SK-MEL-5 (cell line): ENCODE results near the gene CACNB2. TPM values are rescaled to one million over a fixed set of nuclear protein-coding genes. Genes with fewer than 3 reads are reported as not detected.
"Not testable (repeated sequence)": the region's sequence is repeated elsewhere in the genome, so short reads cannot be mapped to it uniquely, and the experiment has no call there.

Experiments
- DNase-seq: peaks from one replicate; pipeline ENCODE4 v3.0.0-alpha.2; 2016; ENCODE audit warnings: low read depth, low spot score
- in situ Hi-C: cut with HindIII; loops from 2 replicates; pipeline ENCODE4 v1.10.0; 2016; ENCODE audit warnings: low sequenced_read_pairs, high pct_unique_total_duplicates, low pct_unique_long_range_greater_than_20kb
- total RNA-seq: library from RNA; depleted of rRNA; stranded (reverse); fragments of >200 nt; shearing (Covaris generic); gene quantifications from 2 replicates; pipeline ENCODE4 v1.2.3, GENCODE V29; 2014

Gene CACNB2
- total RNA-seq, 1 experiment from 2014 or later: not detected

DNA sequence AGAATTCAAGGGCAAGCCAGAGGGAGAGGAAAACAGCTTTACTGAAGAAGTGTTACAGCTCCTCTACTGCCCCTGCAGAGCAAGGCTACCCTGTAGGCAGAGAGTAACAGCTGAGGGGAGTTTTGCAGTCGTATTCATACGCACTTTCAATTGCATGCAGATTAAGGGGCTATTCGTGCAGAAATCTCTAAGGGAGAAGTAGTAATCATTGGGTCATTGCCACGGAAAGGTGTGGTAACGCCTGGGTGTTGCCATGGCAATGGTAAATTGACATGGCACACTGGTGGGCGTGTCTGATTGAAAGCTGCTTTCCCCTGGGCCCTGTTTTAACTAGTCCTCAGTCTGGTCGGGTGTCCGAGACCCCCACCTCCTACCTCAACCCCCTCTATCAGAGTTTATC, 284.0 kb downstream of the CACNB2 start:
- DNase-seq: no peak
- in situ Hi-C loops: no loop called here

DNA sequence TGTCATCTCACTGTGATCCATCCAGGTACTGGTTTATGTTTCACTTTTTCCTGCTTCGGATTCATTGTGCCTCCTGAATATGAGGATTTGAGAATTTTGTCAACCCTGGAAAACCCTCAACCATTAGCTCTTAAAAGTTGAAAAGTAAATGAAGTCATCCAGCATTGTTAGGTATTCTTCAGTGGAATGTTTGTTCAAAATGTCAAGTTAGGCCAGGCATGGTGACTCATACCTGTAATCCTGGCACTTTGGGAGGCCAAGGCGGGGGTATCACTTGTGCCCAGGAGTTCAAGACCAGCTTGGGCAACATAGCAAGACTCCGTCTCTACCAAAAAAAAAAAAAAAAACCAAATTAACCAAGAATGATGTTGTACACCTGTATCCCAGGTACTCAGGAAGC, 289.1 kb downstream of the CACNB2 start:
- DNase-seq: no peak
- in situ Hi-C loops: no loop called here

DNA sequence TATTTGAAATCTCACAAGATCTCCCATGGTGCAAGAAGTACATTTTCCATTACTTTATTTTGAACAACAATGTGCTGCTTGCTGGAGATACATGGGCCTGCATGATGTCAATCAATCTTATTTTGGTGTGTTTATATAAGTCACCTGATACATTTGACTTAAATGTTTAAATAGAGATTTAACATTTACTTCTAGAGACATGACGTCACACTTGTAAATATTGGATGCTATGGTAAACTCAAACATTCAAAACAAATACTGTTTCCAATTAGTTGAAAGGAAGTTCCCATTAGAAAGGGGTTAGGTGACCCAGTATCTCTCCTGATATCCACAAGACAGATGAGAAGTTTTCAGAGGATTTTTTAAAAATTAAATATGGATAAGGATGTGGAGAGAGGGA, 296.7 kb downstream of the CACNB2 start:
- no peak for DNase-seq

DNA sequence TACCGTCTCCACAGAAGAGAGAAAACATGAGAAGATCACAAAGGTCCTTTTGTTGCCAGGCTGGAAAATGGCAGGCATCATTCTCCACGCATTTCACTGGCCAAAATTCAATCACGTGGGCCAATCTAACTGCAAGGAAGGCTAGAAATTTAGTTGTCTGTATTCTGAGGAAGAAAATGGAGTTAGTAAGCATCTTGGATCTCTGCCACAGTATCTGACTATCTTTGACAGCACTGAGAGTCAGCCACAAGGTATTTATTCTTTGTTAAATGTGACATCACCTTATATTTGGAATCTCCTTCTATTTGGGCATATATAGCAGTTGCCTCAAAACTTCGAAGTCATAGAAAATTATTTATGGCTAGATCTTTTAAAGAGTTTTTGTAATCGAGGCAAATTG, 297.3 kb downstream of the CACNB2 start:
- DNase-seq: peak; percentile 25
- in situ Hi-C loops: no loop called here

More for the DNA sequence above, 296.7 kb downstream of the CACNB2 start:
- in situ Hi-C loops: no loop called here

DNA sequence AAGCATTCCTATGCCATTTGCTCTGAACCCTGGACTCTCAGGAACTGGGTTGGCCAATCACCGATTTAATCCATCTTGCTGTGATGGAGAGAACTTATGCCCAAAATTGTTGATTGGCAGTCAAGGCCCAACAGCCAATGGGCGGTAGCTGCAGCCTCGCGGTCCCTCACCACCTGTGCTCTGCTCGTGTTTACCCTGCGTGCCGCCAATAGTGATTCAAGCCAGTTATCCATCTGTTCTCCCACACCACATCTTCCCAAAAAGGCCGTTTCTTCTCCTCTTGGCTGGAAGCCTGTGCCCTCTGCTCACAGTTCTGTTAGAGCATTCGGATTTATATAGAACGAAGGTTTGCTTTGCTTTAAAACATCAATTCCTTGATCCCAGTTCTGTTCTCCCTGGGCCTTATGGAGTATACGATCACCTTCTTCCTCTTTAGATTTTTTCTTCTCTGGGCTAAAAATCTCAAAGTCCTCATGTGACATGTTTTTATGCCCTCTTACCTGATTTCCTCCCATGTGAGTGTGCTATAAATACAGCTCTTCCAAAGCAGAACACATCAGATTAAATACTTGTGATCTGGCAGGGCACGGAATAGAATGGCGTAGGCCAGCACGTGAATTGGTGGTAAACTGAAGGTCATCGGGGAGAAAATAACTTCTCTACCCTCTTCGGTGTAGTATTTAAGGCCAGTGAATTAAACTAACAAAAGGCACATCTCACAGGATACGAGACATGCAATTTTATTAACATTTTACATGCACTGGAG, 298.3 kb downstream of the CACNB2 start:
- in situ Hi-C loops: no loop called here
- DNase-seq: no peak

DNA sequence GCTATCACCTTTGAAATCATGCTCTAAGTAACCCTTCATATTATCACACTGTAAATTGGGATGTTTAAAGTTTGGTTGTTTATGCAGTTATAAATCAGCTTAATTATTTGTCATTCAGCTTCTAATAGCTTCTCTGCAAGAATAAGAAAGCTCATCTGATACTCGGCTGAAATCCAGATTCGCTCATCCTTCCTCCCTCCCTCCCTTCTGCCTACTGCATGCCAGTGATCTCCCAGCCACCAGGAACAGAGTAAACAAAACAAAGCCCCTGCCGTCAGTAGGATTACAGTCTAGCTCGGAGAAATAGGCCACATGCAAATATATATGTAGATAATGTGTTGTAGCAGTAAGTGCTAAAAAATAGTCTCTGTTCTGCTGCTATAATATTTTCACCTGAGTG, 299.4 kb downstream of the CACNB2 start:
- in situ Hi-C loops: no loop called here
- no peak for DNase-seq

DNA sequence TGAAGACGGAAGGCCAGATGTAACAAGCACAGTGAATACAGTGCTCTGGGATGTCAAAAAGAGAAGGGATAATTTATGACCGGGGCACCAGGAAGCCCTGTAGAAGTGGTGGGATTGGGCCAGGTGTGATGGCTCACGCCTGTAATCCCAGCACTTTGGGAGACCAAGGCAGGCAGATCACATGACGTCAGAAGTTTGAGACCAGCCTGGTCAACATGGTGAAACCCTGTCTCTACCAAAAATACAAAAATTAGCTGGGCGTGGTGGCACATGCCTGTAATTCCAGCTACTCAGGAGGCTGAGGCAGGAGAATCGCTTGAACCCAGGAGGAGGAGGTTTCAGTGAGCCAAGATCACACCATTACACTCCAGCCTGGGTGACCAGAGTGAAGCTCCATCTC, 305.4 kb downstream of the CACNB2 start:
- in situ Hi-C loops, DNase-seq: not testable (repeated sequence)

GRCh38 chr10:18446205-18446604, 306.0 kb downstream of the CACNB2 start:
- in situ Hi-C loops: no loop called here
- no peak for DNase-seq

- no peak for DNase-seq
- in situ Hi-C loops: no loop called here
Observed at GRCh38 chr10:18449611-18450026, 309.4 kb downstream of the CACNB2 start.

- in situ Hi-C loops: no loop called here
- DNase-seq: no peak
Observed at GRCh38 chr10:18450298-18450697, 310.1 kb downstream of the CACNB2 start.

GRCh38 chr10:18455086-18455884, 315.1 kb downstream of the CACNB2 start:
- DNase-seq: no peak
- in situ Hi-C loops: no loop called here

DNA sequence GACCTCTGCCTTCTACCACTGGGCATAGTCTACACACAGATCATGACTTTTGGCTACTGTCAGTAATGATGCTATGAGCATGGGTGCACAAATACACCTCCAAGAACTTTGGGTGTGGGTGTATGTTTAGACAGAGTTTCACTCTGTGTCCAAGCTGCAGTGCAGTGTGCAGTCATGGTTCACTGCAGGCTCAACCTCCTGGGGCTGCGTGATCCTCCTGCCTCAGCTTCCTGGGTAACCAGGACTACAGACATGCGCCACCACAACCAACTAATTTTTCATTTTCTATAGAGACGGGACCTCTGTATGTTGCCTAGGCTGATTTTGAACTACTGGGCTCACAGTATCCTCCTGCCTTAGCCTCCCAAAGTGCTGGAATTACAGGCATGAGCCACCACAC, 316.8 kb downstream of the CACNB2 start:
- in situ Hi-C loops: no loop called here
- DNase-seq: no peak

GRCh38 chr10:18460032-18460431, 319.8 kb downstream of the CACNB2 start:
- in situ Hi-C loops: no loop called here
- DNase-seq: no peak

- no peak for DNase-seq
- in situ Hi-C loops: no loop called here
Observed at GRCh38 chr10:18463673-18464211, 323.5 kb downstream of the CACNB2 start.

- no peak for DNase-seq
- in situ Hi-C loops: no loop called here
Observed at GRCh38 chr10:18469125-18469524, 328.9 kb downstream of the CACNB2 start.

DNA sequence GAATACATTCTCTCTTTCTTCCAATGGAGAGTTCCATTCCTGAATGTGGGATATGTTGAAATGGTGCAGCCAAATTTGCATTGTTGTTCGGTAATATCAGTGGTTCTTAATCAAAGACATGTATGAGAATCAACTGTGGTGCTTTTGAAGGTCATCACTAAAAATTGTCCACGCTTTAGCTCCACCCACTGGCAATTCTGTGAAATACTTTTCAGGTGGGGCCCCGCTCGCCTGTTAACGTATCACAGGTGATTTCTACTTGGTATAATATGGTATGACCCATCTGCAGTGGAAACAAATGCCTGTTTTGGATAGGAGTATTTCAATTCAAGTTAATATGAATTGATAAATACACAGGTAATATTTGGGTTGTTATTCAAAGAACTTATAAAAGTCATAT, 332.8 kb downstream of the CACNB2 start:
- peak; percentile 10 for DNase-seq
- in situ Hi-C loops: no loop called here

DNA sequence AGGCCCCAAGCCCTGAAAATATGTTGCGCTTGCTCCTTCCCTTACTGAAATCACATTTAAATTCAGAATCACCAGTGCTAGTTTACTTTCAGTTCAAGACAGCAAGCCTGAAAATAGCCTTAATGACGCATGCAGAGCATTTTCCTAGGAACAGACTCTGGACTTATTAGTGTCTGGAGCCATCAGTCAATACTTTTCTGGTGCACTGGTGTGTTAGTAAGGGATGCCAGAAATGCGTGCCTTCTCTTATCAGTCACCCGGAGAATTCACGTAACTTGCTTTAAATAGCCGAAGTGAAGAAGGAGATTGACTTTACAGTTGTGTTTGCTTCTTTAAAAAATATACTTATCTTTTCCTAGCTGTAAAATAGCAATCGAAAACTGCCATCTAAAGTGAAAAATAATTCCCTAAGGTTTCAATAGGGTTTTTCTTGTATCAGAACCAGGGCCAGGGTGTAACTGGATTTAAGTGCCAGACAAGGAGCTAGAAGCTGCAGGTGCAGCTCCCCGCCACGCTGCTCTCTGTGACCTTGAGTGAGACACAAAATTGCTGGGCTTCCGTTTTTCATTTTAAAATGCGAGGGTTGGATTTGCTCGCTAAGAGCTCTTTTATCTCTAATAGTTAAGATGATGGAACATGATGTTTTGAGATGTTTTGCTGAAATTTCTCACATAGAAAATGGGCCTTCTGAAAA, 333.3 kb downstream of the CACNB2 start:
- in situ Hi-C loops: no loop called here
- no peak for DNase-seq

DNA sequence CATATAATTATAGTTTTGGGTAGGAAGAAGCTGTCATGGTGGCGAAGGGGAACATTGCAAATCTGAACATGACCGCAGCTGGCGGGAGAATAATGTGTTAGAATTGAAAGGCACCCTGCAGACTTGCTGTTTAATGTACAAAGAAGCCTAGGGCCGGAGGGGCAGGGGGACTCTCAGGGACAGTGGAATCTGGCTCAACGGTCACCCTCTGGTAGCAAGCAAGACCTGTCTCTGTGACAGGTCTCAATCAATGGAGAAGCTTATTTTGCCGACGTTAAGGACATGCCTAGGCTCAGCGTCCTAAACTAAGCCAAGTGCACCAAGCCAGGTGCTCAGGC, 333.9 kb downstream of the CACNB2 start:
- in situ Hi-C loops: no loop called here

More for the DNA sequence above, 333.9 kb downstream of the CACNB2 start:
- no peak for DNase-seq
